Esophagus muscularis mucosa (tissue), 3 donors: ENCODE data around the gene MAST4.

Source experiments
- CTCF ChIP-seq, 3 experiments: fragments of 200-600 bp in 2 of 3; fragments of 450-650 bp in 1 of 3; sonication (generic) in 2 of 3; IDR thresholded peaks; one replicate each; pipeline ENCODE4 v1.5.1; 2017 to 2019; ENCODE audit warnings: antibody characterized with exemption in 3 of 3, mild to moderate bottlenecking in 2 of 3, moderate library complexity in 1 of 3
- POLR2A ChIP-seq: fragments of 450-650 bp; IDR thresholded peaks from one replicate; pipeline ENCODE4 v1.6.1; 2017; ENCODE audit warnings: antibody characterized with exemption, moderate library complexity, mild to moderate bottlenecking, low read depth

- TF ChIP-seq POLR2A: no peak
- no peak for TF ChIP-seq CTCF (IDR thresholded peaks at IDR 0.05)
Observed at GRCh38 chr5:66958201-66958979, 362.2 kb downstream of the MAST4 start.
